NB4 (cell line): Measurements from ENCODE around the gene ZNF260.

Source experiments
- CTCF ChIP-seq: IDR thresholded peaks from one replicate; pipeline ENCODE4 v1.5.1; 2012; ENCODE audit warnings: low read depth, low read length
- MAX ChIP-seq: IDR thresholded peaks from 2 replicates; pipeline ENCODE4 v1.6.1; 2011; ENCODE audit warnings: low read depth, low read length
- MYC ChIP-seq: IDR thresholded peaks from 2 replicates; pipeline ENCODE4 v1.6.1; 2011; ENCODE audit warnings: low read depth, low read length
- POLR2A ChIP-seq: IDR thresholded peaks from 2 replicates; pipeline ENCODE4 v1.6.1; 2011; ENCODE audit warnings: mild to moderate bottlenecking; ENCODE audit not compliant: insufficient read length; ENCODE audit errors: extremely low read depth

- TF ChIP-seq CTCF (no peak), MAX (no peak), POLR2A (no peak), MYC (no peak)
These were observed 39.8 kb downstream of the ZNF260 start for GRCh38 chr19:36488118-36488845.
